ENCODE data around the gene ATG14.

DNA sequence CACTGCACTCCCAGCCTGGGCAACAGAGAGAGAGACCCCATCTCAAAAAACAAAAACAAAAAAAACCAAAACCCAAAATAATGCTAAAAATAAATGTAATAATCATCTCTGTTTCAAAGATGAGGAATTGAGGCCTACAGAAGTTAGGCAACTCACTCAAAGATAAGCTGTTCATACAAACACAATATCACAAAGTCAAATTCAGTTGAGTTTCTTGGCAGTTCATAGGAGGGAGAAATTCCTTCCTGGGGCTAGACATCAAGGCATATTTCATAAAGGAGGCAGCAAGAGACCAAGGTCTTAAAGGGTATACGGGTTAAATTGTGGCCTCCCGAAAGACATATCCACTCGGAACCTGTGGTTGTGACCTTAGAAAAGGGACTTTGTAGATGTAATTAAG is 37.5 kb upstream of the ATG14 start:
- TF ChIP-seq POLR2AphosphoS5 (IDR thresholded peaks at IDR 0.05; ENCODE audit: borderline replicate concordance, low read depth, low read length) (no peak), EZH2 (IDR thresholded peaks at IDR 0.05) (no peak), FOXP2 (optimal IDR thresholded peaks at IDR 0.05; ENCODE audit: control extremely low read depth, extremely low read length, insufficient read depth) (no peak)
